ENCODE measurements around the gene DAP3. TPM values are rescaled to one million over a fixed set of nuclear protein-coding genes. Genes with fewer than 3 reads are reported as not detected.

Gene DAP3
- total and polyA plus RNA-seq, 9 of the 15 experiments (the other 6 are each of a cell fraction or from before 2014, with no cell fraction given): 155 to 484 (median 298) TPM

GRCh38 chr1:155741908-155742307 is 53.0 kb downstream of the DAP3 start:
- Histone ChIP-seq H3K4me1 (replicated peaks in 1 of 2; ENCODE audit: control insufficient read depth in 2 of 2, insufficient read depth in 2 of 2, low read length in 2 of 2) (no peaks in the 10 kb centered on the region; a peak in 1 of 5 replicates), H3K9me1 (ENCODE audit: control insufficient read depth, insufficient read depth, low read length) (no peaks in the 10 kb centered on the region), H3K4me2 (ENCODE audit: insufficient read depth, low read length) (no peak overlapping the region), H3K4me3 (no peak overlapping the region), H4K20me1 (replicated peaks; ENCODE audit: control insufficient read depth, insufficient read depth, low read length) (no peaks in the 10 kb centered on the region), H3K27me3 (ENCODE audit: control insufficient read depth in 2 of 2, insufficient read depth in 2 of 2, low read length in 2 of 2) (no peaks in the 10 kb centered on the region), H3K9ac (ENCODE audit: insufficient read depth in 1 of 2, low read depth in 2 of 2, low read length in 2 of 2) (no peak overlapping the region), H3K9me3 (replicated peaks; ENCODE audit: control insufficient read depth, insufficient read depth, low read depth, low read length) (no peaks in the 10 kb centered on the region), H3K36me3 (ENCODE audit: control insufficient read depth, insufficient read depth, low read length) (peaks cover 23% of the 10 kb centered on the region; the same call in 2 of the 3 replicates), H3K79me2 (ENCODE audit: control insufficient read depth, insufficient read depth, low read length) (no peaks in the 10 kb centered on the region), H2AFZ (ENCODE audit: low read depth, low read length) (no peak overlapping the region), H3K27ac (ENCODE audit: extremely low read depth, low read depth, low read length) (no peak overlapping the region)
- ChIA-PET CTCF (ENCODE audit: low intra/inter-chr PET ratio) (no interaction called here), POLR2A (no interaction called here)
- no peak for ATAC-seq
- no peak for FAIRE-seq
- TF ChIP-seq MEF2A (IDR thresholded peaks at IDR 0.05; ENCODE audit: control insufficient read depth, low read depth, low read length): no peak
- TF ChIP-seq, protein P1, sequence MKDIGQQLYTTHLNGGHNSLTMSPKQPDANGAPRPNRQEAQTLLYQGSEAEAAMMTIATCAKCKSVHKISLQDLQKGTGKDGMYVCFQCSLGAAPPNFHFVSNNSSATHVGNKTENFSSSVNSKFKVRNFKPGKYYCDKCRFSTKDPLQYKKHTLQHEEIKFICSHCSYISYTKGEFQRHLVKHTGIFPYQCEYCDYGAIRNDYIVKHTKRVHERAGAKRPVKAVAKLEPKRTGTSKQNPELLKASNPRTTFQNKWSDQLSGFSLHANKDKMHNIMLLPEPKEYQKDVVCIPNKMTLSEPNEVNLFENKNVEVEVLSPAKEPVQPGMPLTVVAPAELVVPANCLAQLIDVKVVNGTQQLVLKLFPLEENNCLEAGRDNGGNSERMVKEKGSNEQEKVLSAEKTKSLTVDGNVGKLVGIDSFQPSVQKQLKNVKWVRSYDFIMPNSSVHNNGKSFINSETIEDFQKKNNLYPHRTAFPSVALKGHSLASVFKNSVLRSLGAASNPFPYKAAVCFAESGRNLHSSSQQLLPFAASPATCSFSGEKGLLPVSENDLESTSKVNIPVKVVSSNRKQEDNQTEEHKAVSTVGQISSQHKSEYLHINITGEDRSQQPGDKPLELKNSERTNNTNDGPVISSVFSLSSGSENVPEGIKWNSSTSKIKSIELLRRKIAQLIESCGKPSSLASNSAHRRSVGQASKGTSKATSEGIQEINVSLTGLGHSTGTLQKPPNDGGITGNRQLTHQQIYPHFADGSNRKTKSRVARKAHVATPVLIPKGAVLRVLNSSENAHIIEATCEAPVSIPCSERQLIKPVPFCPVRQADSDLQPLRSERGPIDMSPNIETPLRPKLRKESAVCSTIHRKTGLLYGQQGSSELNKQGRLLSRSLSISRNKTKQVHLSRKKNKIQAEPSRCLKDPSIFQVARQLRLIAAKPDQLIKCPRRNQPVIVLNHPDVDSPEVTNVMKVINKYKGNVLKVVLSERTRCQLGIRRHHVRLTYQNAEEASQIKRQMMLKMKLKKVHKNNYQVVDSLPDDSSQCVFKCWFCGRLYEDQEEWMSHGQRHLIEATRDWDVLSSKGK (CRISPR knock-in tag; IDR thresholded peaks at IDR 0.05): no peak
- TF ChIP-seq SRSF7 (optimal IDR thresholded peaks at IDR 0.05; ENCODE audit: low read depth, low read length): no peak
- peak; percentile 86 for TF ChIP-seq ZNF121 (CRISPR knock-in tag; conservative IDR thresholded peaks at IDR 0.05)
- intact Hi-C loops (cut with micrococcal nuclease): no loop called here
- BruUV-seq (replicated peaks): no TSS peak
- 79% methylated on average over 10 of the region's 10 CpGs for WGBS (ENCODE audit: insufficient coverage, low coverage, missing lambda C conversion rate)
- in situ Hi-C loops (cut with MboI): no loop called here
- no peak for DNase-seq (ENCODE audit: extremely low read depth in 1 of 4, low spot score in 3 of 4)
